Stimulated activated CD4-positive, alpha-beta T cell treated with anti-CD3 and anti-CD28 coated beads, Interleukin-15, amount 100 ng/mL, for 48 hours (primary cell): ENCODE results near the gene AIP.

Experiments used
- DNase-seq, 2 donors: peaks; one replicate each; pipeline ENCODE4 v3.0.0-alpha.2; 2020; ENCODE audit warnings: low read depth in 2 of 2

Gene AIP

GRCh38 chr11:67482827-67483798, at the start of gene AIP:
Gene AIP (plus strand): TSS chr11:67483026. CDS start chr11:67483159, 133 bp downstream.
- peak; percentile 97 to 98 for DNase-seq

- DNase-seq, result no peak
Observed at GRCh38 chr11:67433536-67434394, 49.1 kb upstream of the AIP start.

- DNase-seq, result no peak
Observed at GRCh38 chr11:67434395-67434881, 48.4 kb upstream of the AIP start.

GRCh38 chr11:67435031-67435726, 47.6 kb upstream of the AIP start:
- no peak for DNase-seq

GRCh38 chr11:67435727-67436458, 46.9 kb upstream of the AIP start:
- no peak for DNase-seq

GRCh38 chr11:67436459-67437081, 46.3 kb upstream of the AIP start:
- peak; percentile 72 to 78 for DNase-seq

GRCh38 chr11:67437082-67437808, 45.6 kb upstream of the AIP start, which contains the start of gene PTPRCAP:
Gene PTPRCAP (minus strand): TSS chr11:67437682. CDS start chr11:67437619, 63 bp downstream.
- DNase-seq, result peak; percentile 44 to 64

- no peak for DNase-seq
Observed at GRCh38 chr11:67437809-67438157, 45.0 kb upstream of the AIP start.

GRCh38 chr11:67438158-67438902, 44.5 kb upstream of the AIP start:
- peak; percentile 74 to 79 for DNase-seq

- no peak for DNase-seq
Observed at GRCh38 chr11:67439321-67440228, 43.3 kb upstream of the AIP start.

- DNase-seq, result no peak
Observed at GRCh38 chr11:67440229-67441097, 42.4 kb upstream of the AIP start.

- no peak for DNase-seq
Observed at GRCh38 chr11:67441098-67441563, 41.7 kb upstream of the AIP start.

- no peak for DNase-seq
Observed at GRCh38 chr11:67441731-67442351, 41.0 kb upstream of the AIP start.

GRCh38 chr11:67442504-67443404, 40.1 kb upstream of the AIP start:
- DNase-seq, result no peak

GRCh38 chr11:67445515-67445914, 37.3 kb upstream of the AIP start:
- no peak for DNase-seq
